Activated CD4-positive, alpha-beta T cell treated with anti-CD3 and anti-CD28 coated beads, Interleukin-2, amount 50 U/mL, for 48 hours (primary cell): ENCODE data around the gene APOD.
"Not testable (repeated sequence)": the region's sequence is repeated elsewhere in the genome, so short reads cannot be mapped to it uniquely, and the experiment has no call there.

Experiments used
- DNase-seq, 2 experiments: peaks; one replicate each; pipeline ENCODE4 v3.0.0-alpha.2; 2020

Gene APOD

DNA sequence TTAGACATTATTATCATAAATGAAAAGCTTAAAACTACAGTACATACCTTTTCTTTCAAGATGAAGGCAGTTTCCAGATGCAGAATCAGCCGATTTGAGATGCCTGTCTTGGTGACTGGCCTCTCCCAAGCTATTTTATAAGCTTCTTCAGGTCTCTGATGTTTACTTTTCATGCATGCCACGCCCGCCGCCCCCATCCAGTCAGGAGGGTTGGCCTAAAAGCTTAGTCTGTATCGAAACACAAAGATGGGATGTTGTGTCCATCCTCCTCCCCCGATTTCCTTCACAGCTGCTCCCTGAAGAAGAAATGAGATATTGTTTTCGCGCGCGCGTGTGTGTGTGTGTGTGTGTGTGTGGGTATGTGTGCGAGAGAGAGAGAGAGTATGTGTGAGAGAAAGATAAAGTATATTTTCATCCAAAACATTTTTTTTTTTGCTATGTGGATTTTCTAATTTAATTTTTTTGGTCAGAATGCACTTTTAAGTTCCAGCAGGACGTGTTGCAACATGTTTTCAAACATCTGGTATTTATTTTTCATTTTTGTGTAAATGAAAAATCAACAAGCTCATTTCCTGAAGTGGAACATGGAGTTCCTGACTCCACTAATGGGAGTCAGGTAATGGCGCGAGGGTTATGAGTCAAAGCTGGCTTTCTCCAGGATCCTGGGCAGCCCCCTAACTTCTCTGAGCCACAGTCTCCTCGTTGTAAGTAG lies at the start of gene APOD:
Gene APOD, minus strand, starts transcription at position 110 of the 712 bp plus-strand sequence. CDS start 4,479 bp downstream, outside the sequence.
- DNase-seq: no peak

DNA sequence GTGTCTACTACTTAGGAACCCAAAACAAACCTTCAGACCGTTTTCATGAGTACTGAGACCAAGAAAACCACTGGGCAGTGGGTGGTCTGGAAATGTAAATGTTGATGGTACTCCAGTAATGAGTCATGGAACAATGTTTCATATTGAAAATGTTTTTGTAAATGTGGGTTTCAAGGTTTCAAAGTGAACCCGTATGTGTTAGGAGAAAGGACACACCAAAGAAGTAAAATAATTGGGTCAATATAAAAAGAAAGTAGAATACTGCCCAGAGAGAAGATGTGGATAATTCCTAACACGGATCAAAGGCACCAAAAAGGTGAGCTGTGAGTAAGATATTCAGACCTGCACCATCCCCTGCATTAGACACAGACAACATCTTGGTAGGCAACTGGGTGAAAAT lies 49.6 kb upstream of the APOD start:
- not testable (repeated sequence) for DNase-seq

DNA sequence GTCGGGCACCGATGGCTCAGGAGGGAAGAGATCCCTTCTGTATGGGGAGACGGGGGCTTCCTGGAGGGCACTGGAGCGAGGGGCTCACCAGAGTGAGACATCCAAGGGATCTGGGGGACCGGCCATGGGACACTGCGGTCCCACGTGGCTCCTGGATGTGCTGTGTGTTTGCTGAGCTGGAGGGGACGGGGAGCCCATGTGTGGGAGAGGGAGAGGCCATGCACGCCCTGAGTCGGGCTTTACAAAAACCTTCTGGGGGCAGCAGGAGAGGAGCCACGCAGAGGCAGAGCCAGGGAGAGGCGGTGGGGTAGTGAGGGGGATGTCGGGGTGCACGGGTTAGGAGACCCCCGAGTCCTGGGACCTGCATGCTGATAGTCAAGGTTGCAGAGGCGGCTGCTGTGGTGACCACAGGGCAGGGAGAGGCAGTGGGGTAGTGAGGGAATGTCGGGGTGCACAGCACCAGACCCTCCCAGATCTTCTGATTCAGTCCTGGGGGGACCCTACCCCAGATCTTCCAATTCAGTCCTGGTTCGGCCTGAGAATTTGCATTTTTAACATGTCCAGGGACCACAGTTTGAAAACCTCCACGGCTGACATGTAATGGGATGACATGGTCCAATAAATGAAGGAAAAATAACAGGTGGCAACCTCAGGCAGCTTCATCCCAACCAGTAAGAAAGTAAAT lies 48.9 kb upstream of the APOD start:
- not testable (repeated sequence) for DNase-seq

DNA sequence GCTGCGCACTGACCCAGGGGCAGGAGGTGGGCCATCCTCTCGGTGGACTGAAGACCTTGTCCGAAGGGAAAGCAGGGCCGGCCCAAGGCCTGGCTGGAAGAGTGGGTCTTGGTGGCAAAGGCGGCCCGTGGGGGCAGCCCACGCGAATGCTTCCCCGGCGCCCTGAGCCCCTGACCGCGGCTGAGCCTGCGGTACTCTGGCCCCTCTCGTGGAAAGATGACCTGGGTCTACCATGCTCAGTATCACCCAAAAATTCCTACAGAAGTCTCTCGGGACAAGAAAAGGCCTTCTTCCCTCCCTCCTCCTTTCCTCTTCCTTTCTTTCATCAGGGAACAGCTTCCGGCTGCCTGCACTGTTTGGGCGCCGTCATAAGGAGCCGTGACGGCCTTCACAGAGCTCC lies 48.3 kb upstream of the APOD start:
- not testable (repeated sequence) for DNase-seq

DNA sequence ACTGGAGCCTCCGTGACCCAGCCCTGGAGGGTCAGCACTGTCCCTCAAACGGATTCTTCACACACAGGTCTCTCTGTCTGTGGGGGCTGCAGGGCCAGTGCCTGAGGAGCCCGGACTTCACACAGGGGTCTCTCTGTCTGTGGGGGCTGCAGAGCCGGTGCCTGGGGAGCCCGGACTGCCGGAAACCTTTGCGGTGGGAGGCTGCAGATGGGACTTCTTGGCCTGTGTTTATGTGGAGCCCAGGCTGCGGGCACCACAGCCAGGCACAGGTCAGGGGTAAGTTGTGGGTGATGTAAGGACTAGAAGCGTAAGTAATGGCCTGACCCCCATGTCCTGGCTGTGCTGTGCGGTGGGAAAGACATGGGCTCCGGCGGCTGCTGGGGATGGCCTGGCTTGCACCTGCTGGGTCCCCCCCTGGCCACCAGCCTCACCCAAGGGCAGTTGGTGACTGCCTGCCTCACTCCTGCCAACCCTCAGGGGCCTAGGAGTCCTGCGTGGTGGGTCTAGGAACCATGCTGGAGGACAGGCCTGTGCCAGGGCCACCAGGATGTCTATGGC lies 47.3 kb upstream of the APOD start:
- not testable (repeated sequence) for DNase-seq

- DNase-seq: not testable (repeated sequence)
Observed at GRCh38 chr3:195630086-195630917, 46.6 kb upstream of the APOD start.

- not testable (repeated sequence) for DNase-seq
Observed at GRCh38 chr3:195629682-195630081, 45.9 kb upstream of the APOD start.

DNA sequence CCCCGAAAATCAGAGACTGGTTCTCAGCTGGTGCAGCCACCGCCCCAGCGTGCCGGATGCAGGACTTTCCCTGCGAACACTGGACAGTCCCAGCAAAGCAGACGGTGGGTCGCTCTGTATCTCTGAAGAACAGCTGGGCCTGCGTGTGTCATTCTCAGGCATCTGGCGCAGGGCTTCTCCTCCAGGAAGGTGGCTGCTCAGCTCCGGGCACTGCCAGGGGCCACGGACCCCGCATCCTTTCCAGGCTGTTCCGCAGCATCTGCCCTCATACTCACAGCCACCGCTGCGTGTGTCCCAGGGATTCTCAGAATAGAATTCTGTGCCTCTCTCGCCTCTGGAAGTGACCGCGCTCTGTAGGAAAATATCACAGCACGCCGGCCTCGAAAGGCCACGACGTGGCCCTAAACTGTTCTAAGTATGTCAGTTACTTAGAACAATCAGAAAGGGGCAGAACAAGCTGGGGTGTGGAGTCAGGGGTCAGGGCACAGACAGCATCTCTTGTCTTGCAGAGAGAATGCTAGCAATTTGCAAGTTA lies 44.7 kb upstream of the APOD start:
- not testable (repeated sequence) for DNase-seq

- DNase-seq: not testable (repeated sequence)
Observed at GRCh38 chr3:195627515-195628385, 44.0 kb upstream of the APOD start.

- DNase-seq: not testable (repeated sequence)
Observed at GRCh38 chr3:195624603-195625560, 41.1 kb upstream of the APOD start.

DNA sequence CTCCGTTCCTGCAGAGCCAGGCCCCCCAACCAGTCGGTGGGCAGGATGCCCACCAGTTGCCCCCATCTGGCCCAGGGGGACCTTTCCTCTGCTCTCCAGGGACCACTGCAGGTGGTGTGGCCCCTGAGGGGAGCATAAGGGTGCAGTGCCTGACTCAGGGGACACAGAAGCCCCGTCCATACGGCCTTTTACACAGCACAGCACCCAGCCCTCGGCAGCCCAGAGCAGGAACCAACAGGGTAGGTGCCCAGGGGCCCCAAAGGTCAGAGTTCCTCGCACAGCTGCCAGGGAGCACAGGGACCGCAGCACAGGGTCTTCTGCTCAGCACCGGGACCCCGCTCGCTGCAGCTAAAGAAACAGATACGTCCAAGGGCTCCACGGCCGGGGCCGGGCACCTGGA lies 40.4 kb upstream of the APOD start:
- not testable (repeated sequence) for DNase-seq

DNA sequence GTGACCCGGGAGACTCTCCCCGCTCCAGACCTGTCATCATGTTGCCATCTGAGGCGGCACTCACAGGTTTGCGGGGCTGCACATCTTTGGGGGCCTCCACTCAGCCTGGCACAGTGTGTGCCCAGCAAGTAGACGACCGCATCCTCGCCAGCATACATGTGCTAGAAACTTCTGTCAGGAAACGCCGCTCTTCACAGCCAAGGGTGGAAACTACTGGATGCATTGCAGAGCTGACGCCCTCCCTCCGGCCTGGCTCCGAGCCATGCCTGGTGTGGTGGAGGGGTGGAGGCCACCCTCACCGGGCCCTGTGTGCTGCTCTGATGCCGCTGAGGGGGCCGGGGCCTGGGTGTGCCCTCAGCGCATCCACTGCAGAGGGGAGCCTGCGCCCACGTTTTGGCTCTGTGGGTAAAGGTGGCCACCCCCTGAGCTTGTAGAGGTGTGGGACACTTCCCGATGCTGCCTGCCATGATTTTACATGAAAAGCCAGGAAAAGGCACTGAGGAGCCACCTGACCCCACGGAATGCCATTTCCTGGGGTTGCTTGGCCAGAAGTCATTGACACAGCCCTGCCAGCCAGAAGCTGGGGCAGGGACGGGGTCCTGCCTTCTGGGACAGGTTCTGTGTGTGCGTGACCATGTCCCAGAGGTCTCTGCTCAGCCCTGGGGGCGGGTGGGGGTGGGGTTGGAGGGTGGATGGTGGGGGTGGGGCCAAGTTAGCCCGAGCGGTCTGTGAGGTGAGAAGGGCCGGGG lies 39.7 kb upstream of the APOD start:
- DNase-seq: not testable (repeated sequence)

DNA sequence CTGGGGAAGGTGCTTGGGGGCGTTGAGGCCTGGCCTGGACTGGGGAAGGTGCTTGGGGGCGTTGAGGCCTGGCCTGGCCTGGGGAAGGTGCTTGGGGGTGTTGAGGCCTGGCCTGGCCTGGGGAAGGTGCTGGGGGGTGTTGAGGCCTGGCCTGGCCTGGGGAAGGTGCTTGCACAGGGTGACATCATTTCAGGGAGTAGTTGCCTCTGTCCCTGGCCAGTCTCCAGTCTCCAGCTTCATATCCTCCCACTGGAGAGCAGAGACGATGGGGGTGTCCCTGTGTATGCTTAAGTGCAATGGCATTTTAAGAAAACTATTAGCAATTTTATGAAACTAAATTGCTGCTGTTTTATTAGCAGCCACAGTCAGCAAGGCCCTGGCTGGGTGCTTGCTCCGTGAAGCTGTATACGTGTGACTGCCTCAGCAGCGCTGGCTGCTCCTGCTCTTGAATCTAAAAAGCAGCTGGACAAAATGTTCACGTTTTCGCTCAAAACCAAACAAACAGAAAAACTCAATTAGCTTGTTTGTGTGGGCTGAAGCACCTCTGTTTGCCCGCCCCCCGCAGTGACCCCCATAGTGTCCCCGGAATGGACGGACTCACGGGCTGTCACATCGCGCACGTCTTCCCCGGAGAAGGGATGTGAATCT lies 38.9 kb upstream of the APOD start:
- DNase-seq: not testable (repeated sequence)

DNA sequence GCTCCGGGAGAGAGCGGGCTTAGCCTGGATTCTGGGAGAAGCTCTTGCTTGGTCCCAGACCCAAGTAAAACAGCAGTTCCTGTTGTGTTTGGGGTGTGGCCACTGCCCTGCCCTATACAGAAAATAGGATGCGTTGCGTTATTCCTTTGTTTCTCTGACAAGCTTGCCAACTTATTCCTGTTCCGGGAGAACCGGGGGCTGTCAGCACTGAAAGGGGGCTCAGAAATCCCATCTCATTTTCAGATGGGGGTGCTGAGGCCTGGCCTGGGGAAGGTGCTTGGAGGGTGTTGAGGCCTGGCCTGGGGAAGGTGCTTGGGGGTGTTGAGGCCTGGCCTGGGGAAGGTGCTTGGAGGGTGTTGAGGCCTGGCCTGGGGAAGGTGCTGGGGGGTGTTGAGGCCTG lies 38.3 kb upstream of the APOD start:
- DNase-seq: not testable (repeated sequence)

GRCh38 chr3:195621095-195621494 lies 37.4 kb upstream of the APOD start:
- DNase-seq: not testable (repeated sequence)

DNA sequence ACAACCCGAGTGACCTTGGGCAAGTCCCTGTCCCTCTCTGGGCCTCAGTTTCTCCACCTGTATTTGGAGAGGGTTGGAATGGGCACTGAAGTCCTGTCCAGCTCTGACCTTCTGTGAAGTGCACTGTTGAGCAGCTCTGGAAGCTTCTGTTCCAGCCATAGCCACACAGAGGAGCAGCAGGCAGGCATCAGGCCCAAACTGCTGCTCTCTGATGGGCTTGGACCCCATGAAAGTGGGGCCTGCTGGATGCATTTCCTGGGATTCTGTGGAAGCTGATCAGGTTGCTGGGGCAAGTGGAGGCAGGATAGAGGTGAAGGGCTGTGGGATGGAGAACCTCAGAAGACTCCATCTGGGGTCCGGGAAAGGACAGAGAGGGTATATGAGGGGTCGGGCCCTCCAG lies 36.7 kb upstream of the APOD start:
- DNase-seq: not testable (repeated sequence)

DNA sequence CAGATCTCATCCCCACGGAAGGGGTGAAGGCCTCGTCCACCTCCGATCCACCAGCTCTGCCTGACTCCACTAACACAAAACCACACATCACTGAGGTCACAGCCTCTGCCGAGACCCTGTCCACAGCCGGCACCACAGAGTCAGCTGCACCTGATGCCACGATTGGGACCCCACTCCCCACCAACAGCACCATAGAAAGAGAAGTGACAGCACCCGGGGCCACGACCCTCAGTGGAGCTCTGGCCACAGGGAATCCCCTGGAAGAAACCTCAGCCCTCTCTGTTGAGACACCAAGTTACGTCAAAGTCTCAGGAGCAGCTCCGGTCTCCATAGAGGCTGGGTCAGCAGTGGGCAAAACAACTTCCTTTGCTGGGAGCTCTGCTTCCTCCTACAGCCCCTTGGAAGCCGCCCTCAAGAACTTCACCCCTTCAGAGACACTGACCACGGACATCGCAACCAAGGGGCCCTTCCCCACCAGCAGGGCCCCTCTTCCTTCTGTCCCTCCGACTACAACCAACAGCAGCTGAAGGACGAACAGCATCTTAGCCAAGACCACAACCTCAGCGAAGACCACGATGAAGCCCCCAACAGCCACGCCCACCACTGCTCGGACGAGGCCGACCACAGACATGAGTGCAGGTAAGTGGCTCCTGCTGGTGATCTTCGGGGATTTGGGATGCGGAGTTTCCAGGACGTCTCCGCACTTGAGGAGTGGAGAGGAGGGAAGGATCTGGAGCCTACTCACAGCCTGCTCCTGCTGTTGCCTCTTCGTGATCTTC lies 36.0 kb upstream of the APOD start:
- DNase-seq: not testable (repeated sequence)
